AG09309 (cell line): ENCODE measurements around the gene CDC5L.
"Not testable (repeated sequence)": the region's sequence is repeated elsewhere in the genome, so short reads cannot be mapped to it uniquely, and the experiment has no call there.

Experiments used
- DNase-seq: peaks from one replicate; pipeline ENCODE4 v3.0.0-alpha.2; 2010; ENCODE audit warnings: low read depth
- H3K4me3 ChIP-seq: 2 replicates; pipeline ENCODE4 v1.5.1; 2011; ENCODE audit warnings: mild to moderate bottlenecking, low read depth, low read length, moderate library complexity; ENCODE audit not compliant: control insufficient read depth
- TF ChIP-seq, protein P1 (sequence below): IDR thresholded peaks from 2 replicates; pipeline ENCODE4 v1.5.1; 2011; ENCODE audit warnings: mild to moderate bottlenecking, low read depth, low read length, inconsistent platforms; ENCODE audit not compliant: insufficient read depth, control insufficient read depth; ENCODE audit errors: missing control alignments

Gene CDC5L

DNA sequence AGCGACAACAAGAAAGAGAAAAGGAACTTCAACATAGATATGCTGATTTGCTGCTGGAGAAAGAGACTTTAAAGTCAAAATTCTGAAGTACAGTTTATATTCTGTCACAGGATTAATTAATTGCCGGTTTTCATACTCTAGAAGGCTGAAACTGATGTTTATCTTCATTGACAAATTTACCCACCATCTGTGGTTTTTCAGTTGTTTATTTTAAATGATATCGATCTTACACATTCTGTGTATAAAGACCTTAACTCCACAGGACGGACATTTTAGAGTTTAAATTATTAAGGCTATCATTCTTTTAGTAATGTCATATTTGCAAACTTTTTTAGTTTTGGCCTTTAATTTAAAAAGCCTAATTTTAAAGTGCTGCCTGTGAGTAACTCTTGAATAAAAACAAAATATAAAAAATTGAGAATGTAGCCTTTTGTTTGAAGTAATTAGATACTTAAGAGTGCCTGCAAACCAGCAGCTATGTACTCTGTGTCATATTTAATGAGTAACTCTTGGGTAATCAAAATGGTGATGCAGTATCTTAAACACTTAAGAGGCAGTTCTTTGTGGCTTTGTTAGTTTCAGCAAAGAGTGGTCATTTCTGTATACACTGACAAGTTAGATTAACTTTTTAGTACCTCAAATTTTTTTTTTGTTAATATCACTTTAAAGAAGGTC is 59.3 kb downstream of the CDC5L start:
- TF ChIP-seq, protein P1, sequence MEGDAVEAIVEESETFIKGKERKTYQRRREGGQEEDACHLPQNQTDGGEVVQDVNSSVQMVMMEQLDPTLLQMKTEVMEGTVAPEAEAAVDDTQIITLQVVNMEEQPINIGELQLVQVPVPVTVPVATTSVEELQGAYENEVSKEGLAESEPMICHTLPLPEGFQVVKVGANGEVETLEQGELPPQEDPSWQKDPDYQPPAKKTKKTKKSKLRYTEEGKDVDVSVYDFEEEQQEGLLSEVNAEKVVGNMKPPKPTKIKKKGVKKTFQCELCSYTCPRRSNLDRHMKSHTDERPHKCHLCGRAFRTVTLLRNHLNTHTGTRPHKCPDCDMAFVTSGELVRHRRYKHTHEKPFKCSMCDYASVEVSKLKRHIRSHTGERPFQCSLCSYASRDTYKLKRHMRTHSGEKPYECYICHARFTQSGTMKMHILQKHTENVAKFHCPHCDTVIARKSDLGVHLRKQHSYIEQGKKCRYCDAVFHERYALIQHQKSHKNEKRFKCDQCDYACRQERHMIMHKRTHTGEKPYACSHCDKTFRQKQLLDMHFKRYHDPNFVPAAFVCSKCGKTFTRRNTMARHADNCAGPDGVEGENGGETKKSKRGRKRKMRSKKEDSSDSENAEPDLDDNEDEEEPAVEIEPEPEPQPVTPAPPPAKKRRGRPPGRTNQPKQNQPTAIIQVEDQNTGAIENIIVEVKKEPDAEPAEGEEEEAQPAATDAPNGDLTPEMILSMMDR: no peak
- DNase-seq: peak; percentile 76
- no peak overlapping the region for H3K4me3 ChIP-seq

DNA sequence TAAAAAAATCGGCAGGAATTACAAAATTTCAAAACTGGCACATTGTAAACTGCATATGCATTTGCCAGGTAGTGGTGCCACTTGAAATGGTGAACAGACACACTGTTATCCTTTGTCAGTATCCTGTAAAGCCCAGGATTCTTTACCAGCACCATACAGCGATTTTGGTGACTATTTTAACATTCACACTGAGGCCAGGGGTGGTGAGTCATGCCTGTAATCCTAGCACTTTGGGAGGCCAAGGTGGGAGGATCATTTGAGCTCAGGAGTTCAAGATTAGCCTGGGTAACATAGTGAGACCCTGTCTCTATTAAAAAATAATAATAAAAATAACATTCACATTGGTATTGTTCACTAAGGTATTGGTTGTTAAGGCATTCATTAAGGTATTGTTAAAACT is 61.7 kb downstream of the CDC5L start:
- not testable (repeated sequence) for DNase-seq, H3K4me3 ChIP-seq

DNA sequence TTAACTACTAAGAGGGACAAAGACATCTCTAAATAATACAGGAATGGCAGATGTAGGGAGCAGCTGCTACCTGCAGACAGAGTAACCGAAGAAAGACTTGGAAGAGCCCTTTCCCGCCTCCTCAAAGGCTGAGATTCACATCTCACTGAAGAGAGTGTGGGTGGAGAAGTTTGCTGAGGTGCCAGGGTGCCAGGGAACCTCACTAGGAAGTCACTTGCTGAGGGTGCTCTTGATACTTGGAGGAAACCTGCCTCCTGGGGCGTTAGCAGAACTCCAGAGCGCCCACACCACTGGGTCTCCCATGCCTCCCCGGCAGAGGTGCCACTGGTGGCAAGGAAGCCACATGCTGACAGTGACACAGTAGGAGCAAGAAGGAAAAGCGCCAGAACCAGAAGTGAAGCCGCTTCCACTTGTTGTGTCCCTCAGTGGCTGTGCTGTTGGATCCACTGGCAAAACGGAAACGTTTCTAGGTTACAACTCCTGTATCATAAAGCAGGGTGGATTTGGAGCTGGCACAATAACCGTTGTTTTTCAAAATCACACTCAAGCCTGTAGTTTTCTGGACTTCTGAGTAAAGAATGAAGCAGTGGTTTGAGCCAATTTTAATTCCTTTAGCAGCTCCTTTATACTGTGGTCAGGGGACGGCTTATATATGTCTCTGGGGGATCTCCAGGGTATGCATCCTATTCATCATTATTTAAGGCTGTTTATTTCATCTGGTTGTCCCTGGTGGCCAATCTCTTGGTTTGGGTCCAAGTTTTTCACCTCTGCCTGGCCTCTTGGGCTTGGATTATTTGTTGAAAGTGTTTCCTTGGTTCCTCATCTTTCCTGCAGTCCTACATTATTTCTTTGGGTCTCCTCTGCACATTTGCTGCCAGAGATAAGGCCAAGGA is 64.5 kb downstream of the CDC5L start:
- DNase-seq: no peak
- no peak overlapping the region for H3K4me3 ChIP-seq
- TF ChIP-seq, protein P1: no peak

DNA sequence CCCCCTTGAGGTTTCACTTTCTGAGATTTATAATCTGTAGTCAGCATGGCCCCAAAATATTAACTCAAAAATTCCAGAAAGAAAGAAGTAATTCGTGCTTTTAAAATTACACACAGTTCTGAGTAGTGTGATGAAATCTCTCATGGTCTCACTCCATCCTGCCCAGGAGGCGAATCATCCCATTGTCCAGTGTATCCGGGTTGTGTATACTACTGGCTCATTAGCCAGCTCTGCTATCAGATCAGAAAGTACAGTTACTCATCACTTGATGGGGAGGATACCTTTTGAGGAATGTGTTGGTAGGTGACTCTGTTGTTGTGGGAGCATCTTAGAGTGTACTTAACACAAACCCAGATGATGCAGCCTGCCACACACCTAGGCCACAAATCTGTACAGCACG is 65.2 kb downstream of the CDC5L start:
- H3K4me3 ChIP-seq: no peak overlapping the region
- TF ChIP-seq, protein P1: no peak
- DNase-seq: no peak

DNA sequence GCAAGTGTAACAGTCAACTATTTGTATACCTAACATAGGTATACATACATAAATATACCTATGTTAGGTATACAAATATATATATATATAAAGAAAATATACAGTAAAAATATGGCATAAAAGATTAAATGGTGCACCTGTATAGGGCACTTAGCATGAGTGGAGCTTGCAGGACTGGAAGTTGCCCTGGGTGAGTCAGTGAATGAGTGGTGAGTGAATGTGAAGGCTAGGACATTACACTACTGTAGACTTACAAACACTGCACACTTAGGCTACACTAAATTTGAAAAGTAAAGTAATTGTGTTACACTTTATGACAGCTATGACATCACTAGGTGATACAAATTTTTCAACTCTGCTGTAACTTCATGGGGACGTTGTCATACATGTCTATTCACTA is 65.6 kb downstream of the CDC5L start:
- no peak for DNase-seq
- TF ChIP-seq, protein P1: no peak
- H3K4me3 ChIP-seq: no peak overlapping the region

DNA sequence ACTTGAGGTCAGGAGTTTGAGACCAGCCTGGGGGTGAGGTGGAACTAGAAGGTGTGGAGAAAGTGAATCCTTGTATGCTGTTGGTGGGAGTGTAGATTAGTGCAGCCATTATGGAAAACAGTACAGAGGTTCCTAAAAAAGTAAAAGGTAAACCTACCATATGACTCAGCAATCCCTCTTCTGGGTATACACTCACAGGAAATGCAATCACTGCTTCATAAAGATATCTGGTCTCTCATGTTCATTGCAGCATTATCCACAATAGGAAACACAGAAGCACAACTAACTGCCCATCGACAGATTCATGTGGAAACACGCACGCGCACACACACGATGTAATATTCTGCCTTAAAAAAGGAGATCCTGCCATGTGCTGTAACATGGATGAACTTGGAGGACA is 66.7 kb downstream of the CDC5L start:
- TF ChIP-seq, protein P1: no peak

More for the DNA sequence above, 66.7 kb downstream of the CDC5L start:
- no peak for DNase-seq
- no peak overlapping the region for H3K4me3 ChIP-seq
